UCSD-AML1 (cell line): ENCODE data around the gene RBMS3.

ENCODE experiments used
- DNase-seq: peaks from one replicate; lab custom pipeline; 2025; ENCODE audit not compliant: unreplicated experiment; lab: John Stamatoyannopoulos, UW

RBMS3 gene

GRCh38 chr3:29919571-29919970 lies 638.7 kb downstream of the RBMS3 start:
- DNase-seq: no peak

GRCh38 chr3:29922992-29923746 lies 642.3 kb downstream of the RBMS3 start:
- DNase-seq: no peak

DNA sequence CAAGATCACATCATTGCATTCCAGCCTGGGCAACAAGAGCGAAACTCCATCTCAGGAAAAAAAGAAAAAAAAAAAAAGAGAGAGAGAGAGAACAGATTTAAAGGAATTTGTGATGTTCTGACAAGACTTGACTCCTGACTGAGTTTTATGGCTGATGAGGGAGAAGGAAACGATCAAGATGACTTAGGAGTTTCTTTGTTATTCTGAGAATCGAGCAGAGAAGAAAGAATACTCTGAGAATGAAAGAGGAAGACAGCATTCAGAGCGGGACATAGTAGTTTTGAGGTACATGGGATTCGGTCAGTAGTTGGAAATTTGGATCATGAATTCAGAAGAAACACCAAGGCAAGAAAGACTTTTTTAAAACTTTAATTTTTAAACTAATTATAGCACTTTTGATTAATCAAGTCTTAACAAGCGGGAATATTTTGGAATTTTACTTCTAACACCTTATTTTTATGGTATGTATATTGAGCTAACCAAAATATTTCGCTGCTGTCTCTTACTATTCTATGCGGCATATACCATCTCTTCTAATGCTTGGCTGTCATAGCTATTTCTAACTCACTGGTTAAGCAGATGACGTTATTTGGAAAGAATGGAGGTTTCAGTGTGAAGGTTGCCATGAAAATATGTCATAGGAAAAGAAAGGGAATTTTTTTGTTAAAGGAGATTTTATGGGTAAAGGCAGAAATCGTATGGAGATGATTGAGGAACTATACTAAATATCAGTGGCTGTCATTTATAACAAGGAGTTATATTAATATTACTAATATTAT lies 644.1 kb downstream of the RBMS3 start:
- no peak for DNase-seq

DNA sequence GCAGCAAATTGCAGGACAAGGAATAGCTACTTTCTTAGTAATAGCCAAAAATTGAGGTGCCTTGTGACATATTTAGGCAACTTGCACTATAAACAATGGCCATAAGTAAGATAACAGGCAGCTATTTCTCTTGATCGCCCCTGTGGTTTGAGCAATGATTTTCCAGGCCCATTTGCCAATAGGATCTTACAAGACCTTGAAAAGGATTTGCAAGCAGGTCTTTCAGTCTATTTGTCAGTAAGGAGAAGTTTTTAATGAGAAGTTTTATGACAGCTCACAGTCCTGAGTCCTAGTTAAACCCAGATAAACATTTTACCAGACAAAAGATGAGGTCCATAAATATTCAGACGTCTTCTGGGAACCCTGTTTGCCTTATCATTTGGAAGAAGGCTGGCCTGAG lies 645.5 kb downstream of the RBMS3 start:
- no peak for DNase-seq

DNA sequence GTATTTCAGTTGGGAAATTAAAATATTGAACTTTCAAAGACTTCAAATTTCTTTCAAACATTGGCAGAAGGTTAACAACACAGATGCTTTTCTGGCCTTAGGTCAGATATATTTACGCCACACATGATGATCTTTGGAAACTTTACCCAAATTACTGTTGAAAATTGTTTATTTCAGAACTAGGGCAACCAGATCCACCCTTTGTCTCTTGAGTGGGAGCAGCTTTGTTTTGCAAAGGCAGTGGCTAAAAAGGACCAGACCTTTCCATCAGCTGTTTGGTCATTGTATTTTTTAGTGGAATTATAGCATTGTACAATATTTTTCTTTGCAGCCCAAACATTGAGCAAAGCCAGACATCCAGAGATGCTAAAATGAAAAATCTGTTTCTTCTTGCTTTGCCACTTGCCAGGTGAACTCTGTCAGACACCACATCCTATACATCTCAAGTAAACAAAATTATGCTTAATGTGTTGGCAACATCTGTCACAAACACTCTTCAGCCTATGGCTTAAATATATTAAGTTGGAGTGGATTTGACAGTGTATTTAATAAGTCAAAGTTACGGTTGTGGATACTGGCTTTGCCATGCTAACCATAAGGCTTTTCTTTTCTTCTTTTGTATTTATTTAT lies 651.9 kb downstream of the RBMS3 start:
- no peak for DNase-seq

DNA sequence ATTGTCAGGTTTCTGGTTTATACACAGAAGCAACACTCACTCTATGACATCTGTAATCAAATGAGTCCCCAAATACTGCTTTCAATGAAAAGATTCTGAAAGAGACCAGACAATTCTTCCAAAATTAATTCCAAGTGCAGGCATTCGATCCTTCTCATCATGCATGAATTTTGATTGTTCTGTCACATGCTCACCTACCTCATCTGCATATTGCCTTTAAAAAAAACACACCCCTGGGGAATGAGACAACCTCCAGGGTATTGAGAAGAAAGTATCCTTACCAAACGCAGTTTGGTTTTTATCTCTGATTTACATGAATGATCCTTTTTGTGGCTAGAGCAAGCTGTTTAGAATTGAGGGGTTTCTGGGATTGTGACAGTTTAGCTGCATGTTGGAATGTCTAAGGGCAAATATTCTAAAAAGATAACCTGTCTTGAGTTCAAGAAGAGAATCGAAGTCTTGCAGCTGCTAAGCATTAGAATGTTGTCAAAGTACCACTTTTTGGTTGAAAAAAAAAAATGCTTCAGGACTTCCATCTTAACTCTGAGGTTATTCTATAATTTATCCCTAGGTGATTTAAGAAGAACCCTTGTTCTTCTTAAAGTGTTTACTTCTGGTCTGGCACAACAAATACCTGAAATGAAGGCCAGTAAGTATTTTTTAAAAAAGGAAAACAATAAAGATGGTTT lies 653.1 kb downstream of the RBMS3 start:
- no peak for DNase-seq

- DNase-seq: no peak
These were observed 653.9 kb downstream of the RBMS3 start for GRCh38 chr3:29934751-29935150.

- no peak for DNase-seq
These were observed 655.2 kb downstream of the RBMS3 start for GRCh38 chr3:29936054-29936453.

- no peak for DNase-seq
These were observed 655.9 kb downstream of the RBMS3 start for GRCh38 chr3:29936766-29937165.

GRCh38 chr3:29937185-29937584 lies 656.3 kb downstream of the RBMS3 start:
- no peak for DNase-seq

DNA sequence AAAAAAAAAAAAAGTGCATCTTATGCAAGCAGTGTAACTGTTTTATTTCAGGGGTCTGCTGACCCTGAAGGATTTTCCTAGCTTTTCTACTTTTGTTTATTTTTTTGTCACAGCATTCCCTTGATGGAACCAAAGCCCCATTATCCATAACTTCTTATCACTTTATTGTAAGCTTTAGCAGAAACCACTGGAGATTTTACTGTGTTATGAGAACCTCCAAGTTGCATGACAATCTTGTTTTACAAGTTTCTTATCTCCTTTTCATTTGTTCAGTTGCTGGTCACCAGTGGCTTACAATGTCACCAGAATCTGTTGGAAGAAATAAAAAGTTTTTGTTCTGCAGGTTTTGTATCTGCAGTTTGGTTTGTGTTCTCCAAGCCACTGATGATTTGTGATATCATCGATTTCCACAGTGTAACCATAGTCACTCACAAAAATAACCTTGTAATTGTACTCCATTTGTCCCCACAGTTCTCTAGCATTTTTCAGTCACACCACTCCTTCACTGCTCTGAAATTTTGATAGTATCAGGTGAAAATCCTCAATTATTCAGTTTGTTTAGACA lies 660.0 kb downstream of the RBMS3 start:
- no peak for DNase-seq

DNA sequence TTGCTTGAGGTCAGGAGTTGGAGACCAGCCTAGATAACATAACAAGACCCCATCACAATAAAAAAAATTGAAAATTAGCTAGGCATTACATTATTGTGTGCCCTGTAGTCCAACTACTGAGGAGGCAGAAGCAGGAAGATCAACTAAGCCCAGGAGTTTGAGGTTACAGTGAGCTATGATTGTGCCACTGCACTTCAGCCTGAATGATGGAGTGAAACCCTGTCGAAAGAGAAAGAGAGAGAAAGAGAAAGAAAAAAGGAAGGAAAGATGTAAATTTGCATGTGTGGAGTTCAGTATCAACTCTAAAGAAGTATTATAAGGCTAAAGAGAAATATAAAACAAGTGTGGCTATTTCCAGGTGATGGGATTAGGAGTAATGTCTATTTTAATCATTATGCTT lies 661.4 kb downstream of the RBMS3 start:
- no peak for DNase-seq

DNA sequence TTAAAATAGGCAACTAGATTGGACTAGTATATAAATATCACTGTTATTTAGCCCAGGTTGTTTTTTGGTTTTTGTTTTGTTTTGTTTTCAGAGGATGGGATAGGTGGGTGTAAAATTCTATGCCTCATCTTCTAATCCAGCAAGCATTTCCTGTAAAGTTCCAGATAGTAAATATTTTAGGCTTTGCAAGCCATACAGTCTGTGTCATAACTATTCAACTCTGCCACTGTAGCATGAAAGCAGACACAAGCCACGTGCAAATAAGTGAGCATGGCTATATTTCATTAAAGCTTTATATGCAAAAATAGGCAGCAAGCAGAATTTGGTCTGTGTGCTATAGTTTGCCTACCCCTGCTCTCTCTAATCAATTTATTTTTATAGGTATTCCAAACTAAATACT lies 668.3 kb downstream of the RBMS3 start:
- DNase-seq: no peak

- DNase-seq: no peak
These were observed 669.2 kb downstream of the RBMS3 start for GRCh38 chr3:29949940-29950616.

GRCh38 chr3:29952431-29952830 lies 671.6 kb downstream of the RBMS3 start:
- DNase-seq: no peak

DNA sequence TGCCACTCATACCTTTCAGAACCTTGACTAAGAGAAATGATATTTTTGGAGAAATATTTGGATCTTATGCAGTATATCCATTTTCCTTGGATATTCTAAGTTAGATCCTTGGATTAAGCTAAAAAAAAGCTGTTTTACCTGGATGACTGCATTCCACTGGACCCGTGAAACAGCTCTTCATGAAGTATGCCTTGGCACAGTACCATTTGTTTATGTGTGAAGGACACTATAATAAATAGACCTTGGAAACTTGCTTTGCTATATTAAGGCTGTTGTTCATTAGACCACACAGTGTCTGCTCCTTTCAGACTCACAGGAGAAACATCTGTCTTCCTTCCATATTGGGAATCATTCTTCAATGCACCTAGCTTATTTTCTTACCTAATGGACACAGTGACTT lies 674.5 kb downstream of the RBMS3 start:
- no peak for DNase-seq

- DNase-seq: no peak
These were observed 677.9 kb downstream of the RBMS3 start for GRCh38 chr3:29958816-29959215.

DNA sequence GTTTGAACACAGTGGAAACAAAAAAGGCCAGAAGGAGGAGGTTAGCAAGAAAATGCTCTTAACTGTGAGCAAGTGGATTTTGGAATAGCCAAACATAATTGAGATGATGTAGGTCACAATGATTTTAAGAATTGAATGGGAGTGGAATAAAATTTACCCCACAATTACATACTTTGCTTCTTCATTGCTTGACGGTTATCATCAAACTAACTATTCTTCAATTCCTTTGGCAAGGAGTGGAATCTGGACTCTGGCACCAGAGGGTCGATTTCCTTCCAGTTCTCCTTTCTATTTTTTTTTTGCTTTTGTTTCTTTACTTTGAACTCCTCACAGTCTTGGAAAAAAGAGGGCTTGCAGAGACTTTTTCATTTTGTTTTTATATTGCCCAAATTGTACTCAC lies 691.0 kb downstream of the RBMS3 start:
- DNase-seq: no peak

GRCh38 chr3:29972320-29972993 lies 691.6 kb downstream of the RBMS3 start:
- no peak for DNase-seq

- DNase-seq: no peak
These were observed 692.9 kb downstream of the RBMS3 start for GRCh38 chr3:29973763-29974162.
